DOHH2 (cell line): ENCODE data around the gene LRRC4C.

Source experiments
- CTCF ChIP-seq: fragments of 200-600 bp; sonication (generic); IDR thresholded peaks from one replicate; pipeline ENCODE4 v1.5.1; 2014; ENCODE audit warnings: antibody characterized with exemption, mild to moderate bottlenecking, low read depth, low read length; ENCODE audit not compliant: poor library complexity, severe bottlenecking
- EZH2phosphoT487 ChIP-seq: fragments of 200-600 bp; sonication (generic); IDR thresholded peaks from 2 replicates; pipeline ENCODE4 v1.6.1; 2017; ENCODE audit warnings: borderline replicate concordance, mild to moderate bottlenecking, antibody characterized with exemption, low read length, moderate library complexity, mixed read lengths

DNA sequence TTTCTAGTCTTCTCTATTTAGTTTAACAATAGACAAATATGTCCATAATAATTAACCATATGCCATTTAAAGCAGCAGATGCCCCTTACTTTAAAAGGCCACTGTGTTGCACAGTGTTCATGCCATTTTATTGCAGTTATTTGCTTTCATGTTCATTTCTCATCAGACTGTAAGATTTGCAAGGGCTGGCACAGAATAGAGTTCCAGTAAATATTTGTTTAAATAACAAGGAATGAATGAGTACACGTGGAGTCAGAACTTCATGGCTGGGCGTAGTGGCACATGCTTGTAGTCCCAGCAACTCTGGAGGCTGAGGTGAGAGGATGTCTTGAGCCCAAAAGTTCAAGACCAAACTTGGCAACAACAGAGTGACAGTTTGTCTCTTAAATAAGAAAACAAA, 1228.6 kb downstream of the LRRC4C start:
- TF ChIP-seq CTCF (no peak), EZH2phosphoT487 (no peak)
